Activated CD8-positive, alpha-beta memory T cell treated with anti-CD3 and anti-CD28 coated beads, Interleukin-2, amount 50 U/mL, for 48 hours (primary cell): ENCODE results near the gene MS4A6E.
"Not testable (repeated sequence)": the region's sequence is repeated elsewhere in the genome, so short reads cannot be mapped to it uniquely, and the experiment has no call there.

Experiments used
- DNase-seq: peaks from one replicate; pipeline ENCODE4 v3.0.0-alpha.2; 2020

The MS4A6E gene

GRCh38 chr11:60326955-60327354 lies at the start of gene MS4A6E:
Gene MS4A6E (plus strand): TSS chr11:60327255. CDS start chr11:60334896, 7,641 bp downstream.
- no peak for DNase-seq

GRCh38 chr11:60280412-60280811 lies 46.6 kb upstream of the MS4A6E start, which contains the start of gene MS4A4A:
Gene MS4A4A (plus strand): TSS chr11:60280666. CDS start chr11:60280676, 10 bp downstream.
- no peak for DNase-seq

GRCh38 chr11:60281485-60281884 lies 45.6 kb upstream of the MS4A6E start:
- DNase-seq, result no peak

GRCh38 chr11:60282286-60282685 lies 44.8 kb upstream of the MS4A6E start:
- no peak for DNase-seq

- DNase-seq, result not testable (repeated sequence)
Observed at GRCh38 chr11:60285411-60286126, 41.5 kb upstream of the MS4A6E start.

- no peak for DNase-seq
Observed at GRCh38 chr11:60288531-60288930, 38.5 kb upstream of the MS4A6E start.

GRCh38 chr11:60292145-60292544 lies 34.9 kb upstream of the MS4A6E start:
- DNase-seq, result no peak

GRCh38 chr11:60301178-60301577 lies 25.9 kb upstream of the MS4A6E start:
- no peak for DNase-seq

GRCh38 chr11:60301884-60302283 lies 25.2 kb upstream of the MS4A6E start:
- not testable (repeated sequence) for DNase-seq

GRCh38 chr11:60303661-60304060 lies 23.4 kb upstream of the MS4A6E start:
- DNase-seq, result no peak

- DNase-seq, result no peak
Observed at GRCh38 chr11:60305906-60306619, 21.0 kb upstream of the MS4A6E start.

- DNase-seq, result peak; percentile 59
Observed at GRCh38 chr11:60307507-60308195, 19.4 kb upstream of the MS4A6E start.

GRCh38 chr11:60310407-60310998 lies 16.6 kb upstream of the MS4A6E start:
- DNase-seq, result no peak

GRCh38 chr11:60314635-60315321 lies 12.3 kb upstream of the MS4A6E start:
- no peak for DNase-seq

- DNase-seq, result no peak
Observed at GRCh38 chr11:60315871-60316270, 11.2 kb upstream of the MS4A6E start.

GRCh38 chr11:60316317-60316716 lies 10.7 kb upstream of the MS4A6E start:
- no peak for DNase-seq

- no peak for DNase-seq
Observed at GRCh38 chr11:60318726-60319125, 8.3 kb upstream of the MS4A6E start.

GRCh38 chr11:60321051-60321450 lies 6.0 kb upstream of the MS4A6E start:
- DNase-seq, result no peak

GRCh38 chr11:60328460-60328859 lies 1.4 kb downstream of the MS4A6E start:
- no peak for DNase-seq

- DNase-seq, result no peak
Observed at GRCh38 chr11:60332846-60333245, 5.8 kb downstream of the MS4A6E start.

GRCh38 chr11:60334005-60334620 lies 7.1 kb downstream of the MS4A6E start:
- peak; percentile 82 for DNase-seq

- no peak for DNase-seq
Observed at GRCh38 chr11:60336767-60337391, 9.8 kb downstream of the MS4A6E start.
